ENCODE measurements around the gene PRM3.

The PRM3 gene, protein sequence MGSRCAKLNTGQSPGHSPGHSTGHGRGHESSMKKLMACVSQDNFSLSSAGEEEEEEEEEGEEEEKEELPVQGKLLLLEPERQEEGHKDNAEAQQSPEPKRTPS

DNA sequence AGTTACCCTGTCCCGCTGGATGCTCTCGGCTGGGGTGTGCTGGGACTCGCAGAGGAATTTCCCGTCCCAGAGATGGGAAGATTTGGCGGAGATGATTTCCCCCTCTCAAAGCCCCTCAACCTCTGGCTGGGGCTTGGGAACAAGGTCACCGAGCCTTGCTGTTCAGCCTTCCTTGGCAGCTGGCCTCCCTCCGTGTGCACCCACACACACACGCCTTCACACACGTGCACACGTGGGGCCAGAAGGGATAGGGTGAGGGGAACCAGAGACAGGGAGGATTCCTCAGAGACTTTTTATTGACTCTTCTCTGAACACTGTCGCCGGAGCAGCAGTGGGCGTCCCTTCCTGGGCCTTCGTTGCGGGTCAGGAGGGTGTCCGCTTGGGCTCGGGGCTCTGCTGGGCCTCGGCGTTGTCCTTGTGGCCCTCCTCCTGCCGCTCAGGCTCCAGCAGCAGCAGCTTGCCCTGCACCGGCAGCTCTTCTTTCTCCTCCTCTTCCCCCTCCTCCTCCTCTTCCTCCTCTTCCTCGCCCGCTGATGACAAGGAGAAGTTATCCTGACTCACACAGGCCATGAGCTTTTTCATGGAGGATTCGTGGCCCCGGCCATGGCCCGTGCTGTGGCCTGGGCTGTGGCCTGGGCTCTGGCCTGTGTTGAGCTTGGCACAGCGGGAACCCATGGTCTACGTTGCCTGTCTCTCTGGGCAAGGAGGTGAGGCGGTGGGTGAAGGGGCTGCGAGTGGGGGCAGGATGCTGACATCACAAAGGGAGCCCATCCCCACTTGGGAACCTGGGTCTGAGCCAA is at the start of gene PRM3:
Gene PRM3 (minus strand): TSS at position 709 of the 800 bp plus-strand sequence. CDS start 34 bp downstream, at position 675.
- no peak for DNase-seq

DNA sequence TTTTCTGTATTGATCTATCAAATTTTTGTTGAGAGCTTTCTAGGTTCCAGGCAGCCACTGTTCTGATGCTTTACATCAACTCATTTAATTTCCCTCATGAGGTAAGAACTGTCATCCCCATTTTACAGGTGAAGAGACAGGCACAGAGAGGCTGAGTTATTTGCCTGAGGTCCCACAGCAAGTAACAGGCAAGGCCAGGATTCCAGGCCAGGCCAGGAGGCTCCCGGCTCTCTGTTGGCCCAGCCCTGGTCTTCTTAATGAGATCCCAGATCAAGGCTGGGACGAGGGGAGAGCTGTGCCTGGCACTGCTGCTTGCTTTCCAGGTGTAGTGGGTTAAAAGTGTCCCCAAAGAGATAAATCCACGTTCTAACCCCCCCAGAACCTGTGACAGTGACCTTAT is 49.4 kb upstream of the PRM3 start:
- no peak for DNase-seq

DNA sequence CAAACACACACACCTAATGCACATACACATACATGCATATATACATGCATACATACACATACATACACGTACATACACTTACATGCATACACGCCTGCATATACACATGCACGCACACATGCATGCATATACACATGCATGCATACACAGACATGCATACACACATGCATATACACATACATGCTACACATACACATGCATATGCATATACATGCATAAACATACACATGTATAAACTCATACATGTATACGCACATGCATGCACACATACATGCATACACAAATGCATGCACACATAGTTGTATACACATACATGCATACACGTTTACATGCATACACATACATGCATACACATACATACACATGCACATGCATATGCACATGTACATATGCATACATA is 48.2 kb upstream of the PRM3 start:
- DNase-seq, result no peak

DNA sequence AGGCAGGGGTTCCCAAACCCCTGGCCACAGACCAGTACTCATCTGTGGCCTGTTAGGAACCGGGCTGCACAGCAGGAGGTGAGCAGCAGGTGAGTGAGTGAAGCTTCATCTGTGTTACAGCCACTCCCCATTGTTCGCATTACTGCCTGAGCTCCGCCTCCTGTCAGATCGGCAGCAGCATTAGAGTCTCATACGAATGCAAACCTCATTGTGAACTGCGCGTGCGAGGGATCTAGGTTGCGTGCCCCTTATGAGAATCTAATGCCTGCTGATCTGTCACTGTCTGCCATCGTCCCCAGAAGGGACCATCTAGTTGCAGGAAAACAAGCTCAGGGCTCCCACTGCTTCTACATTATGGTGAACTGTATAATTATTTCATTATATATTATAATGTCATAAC is 46.7 kb upstream of the PRM3 start:
- DNase-seq, result no peak

DNA sequence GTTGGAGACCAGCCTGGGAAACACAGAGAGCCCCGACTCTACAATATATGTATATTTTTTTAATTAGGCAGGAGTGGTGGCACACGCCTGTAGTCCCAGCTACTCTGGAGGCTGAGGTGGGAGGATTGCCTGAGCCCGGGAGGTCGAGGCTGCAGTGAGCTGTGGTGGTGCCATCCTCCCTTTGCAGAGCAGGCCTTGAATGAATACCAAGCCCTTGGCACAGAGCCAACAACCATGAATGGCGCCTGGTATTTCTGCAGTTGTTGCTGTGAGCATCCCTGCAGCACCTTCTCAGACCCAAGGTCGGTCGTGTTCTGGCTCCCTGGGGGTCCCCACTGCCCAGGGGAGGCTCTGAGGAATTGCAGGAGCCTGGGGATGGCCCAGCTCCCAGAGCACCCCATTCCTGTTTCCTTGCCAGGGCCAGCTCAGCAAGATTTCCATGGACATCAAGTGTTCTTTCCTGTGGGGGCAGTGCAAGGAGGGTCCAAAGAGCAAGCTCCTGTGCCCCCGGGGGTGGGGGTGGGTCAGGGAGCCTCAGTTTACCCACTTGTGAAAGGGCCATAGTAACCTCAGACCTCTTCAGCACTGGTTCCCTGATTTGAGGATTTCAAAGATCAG is 46.2 kb upstream of the PRM3 start:
- DNase-seq, result no peak

DNA sequence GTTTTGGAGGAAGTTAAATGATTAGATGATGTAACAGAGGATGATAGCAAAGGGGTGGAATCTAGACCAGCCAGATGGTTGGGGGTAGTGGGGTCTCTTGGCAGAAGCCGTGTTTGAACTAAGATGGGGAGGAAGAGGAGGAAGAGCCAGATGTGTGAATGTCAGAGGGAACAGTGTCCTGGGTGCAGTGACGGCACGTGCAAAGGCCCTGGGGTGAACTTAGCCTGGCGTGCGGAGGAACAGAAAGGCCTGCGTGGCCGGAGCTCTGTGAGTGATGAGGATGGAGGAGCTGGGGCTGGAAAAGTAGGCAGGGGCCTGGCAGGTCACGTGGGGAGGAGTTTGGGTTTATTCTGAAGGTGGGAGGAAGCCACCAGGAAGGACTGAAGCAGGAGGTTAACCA is 45.4 kb upstream of the PRM3 start:
- DNase-seq, result no peak

DNA sequence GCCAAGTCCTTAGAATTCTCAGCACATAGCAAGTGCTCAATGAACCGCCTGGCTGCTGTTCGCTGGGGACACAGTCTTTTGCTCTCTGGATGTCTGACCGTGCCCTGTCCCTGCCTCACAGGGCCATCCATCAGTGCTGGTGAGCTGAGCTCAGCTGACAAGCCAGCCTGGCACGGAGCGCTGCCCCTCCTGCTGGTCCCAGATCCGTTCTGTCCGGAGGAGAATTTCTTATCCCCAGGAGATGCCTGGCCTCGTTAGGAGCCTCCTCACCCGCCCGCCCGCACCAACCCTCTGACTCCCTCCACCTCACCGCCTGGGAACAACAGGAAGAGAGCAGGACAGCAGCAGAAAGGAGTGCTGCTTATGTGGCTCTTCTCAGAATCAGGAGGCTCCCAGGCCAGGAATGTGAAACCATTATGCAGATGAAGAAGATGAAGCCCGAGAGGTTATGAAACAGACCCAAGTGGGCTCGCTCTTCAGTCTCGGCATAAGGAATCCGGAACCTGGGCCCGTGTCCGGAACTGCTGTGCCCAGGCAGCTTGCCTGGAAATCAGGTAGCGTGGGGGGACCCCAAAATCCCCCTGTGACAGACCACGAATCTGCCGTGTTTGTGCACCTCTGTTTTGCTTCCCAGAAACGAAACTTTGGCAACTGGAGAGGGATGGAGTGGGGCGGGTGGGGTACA is 43.0 kb upstream of the PRM3 start:
- no peak for DNase-seq

DNA sequence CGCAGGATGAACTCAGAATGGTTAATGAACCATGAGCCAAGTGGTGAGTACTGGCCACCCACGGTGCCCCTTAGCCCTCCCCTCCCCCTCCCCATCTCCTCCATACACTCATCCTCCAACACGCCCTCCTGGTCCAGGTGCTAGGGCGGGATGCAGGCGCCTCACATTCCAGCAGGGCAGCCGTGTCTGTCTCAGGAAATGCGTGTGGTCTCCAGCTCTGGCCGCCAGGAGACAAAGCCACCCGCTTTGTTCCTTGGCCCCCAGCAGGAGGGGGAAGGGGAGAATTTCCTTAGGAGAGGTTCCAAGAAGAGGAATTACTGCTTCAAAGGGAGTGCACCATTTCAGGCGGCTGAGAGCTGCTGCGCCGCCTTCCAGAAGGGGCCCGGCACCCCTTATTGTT is 42.1 kb upstream of the PRM3 start:
- no peak for DNase-seq

DNA sequence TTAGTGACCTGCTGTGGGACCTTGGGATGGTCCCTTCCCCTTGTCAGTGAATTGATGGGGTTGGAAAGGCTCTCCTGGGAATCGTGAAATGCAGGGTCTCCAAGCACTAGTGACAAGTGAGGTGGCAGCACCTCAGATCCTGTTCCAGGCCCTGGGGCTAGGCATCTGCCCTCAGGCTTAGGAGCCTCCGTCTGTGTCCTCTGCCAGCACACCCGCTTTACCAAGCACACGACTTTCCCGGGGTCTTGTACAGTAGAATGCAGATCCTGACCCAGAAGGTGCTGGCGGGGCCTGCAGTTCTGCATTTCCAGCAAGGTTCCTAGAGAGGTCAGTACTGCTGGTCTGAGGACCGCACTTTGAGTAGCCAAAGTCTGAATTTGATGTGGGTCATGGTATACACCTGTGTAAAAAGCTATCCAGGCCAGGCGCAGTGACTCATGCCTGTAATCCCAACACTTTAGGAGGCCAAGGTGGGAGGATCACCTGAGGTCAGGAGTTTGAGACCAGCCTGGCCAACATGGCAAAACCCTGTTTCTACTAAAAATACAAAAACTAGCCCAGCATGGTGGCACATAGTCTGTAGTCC is 41.0 kb upstream of the PRM3 start:
- DNase-seq, result no peak

DNA sequence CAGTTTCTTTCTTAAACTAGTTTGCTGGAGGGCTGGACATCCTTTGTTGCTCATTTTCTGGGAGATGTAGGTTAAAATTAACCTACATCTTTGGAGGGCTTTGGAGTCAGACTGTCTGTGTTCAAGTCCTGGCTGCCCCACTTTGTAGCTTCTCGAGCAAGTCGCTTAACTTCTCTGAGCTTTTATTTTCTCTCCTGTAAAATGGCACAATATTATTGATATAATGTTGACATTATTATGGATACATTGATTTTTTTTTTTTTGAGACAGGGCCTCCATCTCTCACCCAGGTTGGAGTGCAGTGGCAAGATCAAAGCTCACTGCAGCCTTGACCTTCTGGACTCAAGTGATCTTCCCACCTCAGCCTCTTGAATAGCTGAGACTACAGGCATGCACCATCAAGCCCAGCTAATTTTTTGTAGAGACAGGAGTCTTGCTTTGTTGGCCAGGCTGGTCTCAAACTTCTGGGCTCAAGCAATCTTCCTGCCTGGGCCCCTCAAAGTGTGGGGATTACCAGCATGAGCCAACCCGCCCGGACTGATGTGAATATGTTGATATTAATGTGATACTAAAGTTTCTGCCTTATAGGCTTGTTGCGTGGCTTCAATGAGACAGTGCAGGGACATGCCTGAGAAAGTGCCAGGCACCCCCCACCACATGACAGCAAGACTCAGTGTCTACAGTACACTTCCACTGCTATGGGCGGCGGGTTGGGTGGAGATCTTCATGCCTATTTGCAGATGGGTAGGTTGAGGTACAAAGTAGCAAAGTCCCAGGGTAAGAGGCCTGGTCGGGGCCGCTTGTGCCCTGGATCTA is 40.3 kb upstream of the PRM3 start:
- no peak for DNase-seq

DNA sequence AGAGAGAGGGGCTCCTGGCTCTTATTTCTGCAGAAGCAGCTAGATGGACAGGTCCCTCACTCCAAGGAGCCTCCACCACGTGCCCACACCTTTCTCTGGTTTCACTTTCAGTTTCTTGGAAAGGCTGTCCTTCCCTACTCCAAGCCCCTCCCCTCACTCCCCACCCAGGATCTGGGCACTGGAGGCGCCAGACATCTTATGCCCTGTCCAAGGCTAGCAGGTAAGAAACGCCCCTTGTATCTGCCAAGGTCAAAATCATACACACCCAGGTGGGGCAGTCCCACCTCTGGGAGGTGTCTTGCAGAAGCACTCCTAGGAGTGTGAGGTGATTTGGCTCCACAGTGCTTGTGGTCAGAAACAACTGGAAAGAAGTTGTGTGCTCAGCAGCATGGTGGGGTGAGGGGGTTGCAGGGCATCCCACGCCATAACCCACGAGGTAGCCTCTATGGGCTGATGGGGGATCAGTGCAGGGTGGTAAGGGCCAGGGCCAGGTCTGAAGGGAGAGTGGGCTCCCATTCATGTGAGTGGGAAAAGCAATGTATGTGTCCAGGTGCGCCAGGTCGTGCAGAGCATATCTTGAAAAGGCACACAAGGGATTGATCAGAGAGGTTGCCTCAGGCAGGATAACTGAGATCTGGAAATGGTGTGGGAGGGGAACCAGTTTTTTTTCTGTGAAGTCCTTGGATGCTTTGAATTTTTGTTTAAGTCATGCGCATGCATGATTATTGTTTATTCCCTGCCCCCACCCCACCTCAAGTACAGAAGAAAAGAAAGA is 39.5 kb upstream of the PRM3 start:
- DNase-seq, result no peak

DNA sequence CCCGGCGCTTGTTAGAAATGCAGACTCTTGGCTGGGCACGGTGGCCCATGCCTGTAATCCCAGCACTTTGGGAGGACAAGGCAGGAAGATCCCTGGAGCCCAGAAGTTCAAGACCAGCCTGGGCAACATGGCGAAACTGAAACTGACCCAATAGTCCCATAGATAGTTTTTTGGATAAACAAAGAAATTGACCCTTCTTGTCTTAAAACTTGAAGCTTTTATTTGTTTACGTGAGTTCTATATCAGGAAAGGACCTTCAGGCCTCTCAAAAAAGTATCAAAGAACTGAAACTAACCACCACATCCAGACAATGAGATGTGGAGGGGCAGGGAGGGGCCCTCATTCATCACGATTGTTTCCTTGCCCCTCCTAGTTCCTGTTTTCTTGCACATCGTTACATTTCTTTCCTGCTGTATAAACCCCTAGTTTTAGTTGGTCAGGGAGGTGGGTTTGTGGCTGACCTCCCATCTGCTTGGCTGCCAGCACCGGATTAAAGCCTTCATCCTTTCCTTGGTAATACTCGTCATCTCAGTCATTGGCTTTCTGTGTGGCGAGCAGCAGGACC is 37.6 kb upstream of the PRM3 start:
- DNase-seq, result peak; percentile 19 to 56

DNA sequence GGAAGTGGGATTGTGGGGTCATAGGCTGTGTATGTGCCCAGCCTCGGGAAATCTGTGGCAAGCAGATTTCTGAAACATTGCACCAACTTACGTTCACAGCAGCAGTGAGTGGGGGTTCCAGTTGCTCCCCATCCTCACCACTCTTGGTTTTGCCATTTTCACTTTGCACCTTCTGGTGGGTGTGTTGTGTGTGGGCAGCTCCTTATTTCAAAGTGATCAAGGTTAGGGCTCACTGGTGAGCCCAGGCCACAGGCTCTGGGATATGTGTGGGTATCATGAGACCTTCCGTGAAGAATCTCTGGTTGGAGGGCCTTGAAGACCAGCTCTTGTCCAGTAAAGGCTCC is 37.2 kb upstream of the PRM3 start:
- no peak for DNase-seq

DNA sequence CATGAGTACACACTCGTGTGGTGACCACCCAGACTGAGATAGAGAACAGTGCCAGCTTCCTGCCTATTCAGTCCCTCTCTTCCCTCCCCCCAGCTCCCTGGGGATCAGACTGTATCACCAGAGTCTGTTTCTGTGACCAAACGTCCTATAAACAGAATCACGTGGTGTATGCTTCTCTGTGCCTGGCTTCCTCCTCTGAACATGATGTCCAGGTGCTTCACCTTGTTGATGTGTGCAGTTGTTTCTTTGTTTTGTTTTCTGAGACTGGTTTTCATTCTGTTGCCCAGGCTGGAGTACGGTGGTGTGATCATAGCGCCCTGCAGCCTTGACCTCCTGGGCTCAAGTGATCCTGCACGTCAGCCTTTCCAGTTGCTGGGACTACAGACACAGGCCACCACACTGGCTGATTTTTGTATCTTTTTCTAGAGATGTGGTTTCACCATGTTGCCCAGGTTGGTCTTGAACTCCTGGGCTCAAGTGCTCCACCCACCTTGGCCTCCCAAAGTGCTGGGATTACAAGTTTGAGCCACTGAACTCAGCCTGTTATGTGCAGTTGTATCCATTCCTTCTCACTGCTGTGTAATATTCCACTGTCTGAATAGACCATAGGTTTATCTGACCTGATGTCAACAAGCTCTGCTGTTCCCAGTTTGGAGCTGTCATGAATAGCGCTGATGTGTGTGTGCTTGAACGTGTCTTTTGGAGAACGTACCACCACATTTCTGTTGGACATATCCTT is 36.6 kb upstream of the PRM3 start:
- DNase-seq, result no peak

DNA sequence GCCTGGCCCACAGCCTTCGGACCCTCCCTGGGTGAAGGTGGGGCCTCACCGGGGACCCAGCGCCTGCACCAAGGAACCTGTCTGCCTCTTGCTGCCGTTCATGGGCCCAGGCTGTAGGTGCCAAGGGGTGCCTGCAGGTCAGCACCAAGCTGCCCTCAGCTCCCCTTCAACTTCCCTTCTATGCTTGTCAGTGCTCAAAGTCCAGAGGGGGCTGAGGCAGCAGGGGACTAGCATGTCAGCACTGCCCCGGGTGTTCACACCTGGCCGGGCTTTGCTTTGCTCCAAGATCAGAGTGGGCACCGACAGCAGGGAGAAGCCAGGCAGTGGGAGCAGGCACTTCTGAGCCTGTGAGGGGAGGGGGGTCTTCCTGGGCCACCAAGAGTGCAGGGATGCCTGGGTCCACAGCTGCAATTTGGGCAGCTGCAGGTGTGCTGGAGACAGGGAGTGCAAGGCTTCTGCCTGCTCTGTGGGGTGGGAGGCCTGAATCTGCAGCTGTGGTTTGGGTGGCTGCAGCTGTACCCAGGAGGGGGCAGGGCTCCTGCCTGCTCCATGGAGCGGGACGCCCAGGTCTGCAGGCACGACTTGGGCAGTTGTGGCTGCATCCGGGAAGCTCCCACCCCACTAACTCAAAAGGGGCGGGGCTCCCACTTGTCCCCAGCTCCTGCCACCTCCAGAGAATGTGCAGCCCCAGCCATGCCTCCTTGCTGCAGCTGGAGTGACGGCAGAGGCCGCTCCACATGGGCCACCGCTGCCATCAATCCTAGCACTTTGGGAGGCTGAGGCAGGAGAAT is 35.3 kb upstream of the PRM3 start:
- no peak for DNase-seq

DNA sequence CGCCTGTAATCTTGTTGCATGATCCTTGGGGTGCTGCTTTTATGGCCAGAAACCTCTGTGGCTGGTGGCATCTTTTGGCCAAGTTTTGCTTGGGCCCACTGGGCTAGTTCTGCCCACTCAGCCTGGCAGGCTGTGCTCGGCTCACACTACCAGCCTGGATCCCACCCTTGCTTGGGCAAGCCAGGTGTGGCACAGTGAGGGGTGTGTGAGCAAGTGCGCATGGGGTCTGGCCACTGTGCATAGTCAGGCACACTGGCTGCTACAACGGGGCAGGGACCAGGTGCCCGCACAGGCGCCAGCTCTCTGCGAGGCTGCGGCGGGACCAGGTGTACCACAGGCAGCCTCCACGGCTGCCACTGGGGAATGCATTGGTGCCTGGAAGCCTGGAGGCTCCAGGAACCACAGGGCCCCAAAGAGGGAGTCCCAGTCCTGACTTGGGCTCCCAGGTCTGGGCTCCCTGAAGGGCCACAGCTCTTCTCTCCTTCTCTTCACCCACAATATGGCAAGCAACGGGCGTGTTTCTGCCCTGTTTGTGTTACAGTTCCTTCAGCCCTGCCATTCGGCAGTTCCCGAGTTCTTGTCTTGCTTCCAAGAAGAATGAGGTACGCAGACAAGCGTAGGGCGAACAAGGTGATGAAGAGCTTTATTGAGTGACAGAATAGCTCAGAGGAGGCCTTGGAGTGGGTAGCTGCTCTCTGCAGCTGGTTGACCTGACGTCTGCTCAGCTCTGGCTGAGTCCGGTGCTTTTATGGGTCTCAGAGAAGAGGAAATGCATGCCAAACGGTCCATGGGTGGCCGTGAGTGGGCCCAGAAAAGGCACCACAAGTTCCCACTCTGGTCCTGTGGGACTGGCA is 34.4 kb upstream of the PRM3 start:
- DNase-seq, result no peak

DNA sequence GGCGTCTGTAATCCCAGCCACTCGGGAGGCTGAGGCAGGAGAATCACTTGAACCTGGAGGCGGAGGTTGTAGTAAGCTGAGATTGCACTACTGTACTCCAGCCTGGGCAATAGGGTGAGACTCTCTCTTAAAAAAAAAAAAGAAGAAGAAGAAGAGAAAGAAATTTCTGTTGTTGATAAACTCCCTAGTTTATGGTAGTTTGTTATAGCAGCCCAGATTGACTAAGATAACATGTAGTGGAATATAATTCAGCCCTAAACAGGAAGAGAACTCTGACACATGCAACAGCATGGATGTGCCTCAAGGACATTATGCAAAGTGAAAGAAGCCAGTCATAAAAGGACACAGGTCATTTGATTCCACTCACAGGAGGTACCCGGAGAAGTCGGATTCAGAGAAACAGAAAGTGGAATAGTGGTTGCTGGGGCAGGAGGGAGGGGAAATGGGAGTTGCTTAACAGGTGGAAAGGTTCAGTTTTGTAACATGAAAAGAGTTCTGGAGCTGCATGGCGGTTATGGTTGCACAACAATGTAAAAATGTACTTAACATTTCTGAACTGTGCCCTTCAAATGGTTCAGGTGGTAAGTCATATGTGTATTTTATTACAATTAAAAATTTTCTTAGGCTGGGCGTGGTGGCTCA is 33.7 kb upstream of the PRM3 start:
- peak; percentile 55 to 70 for DNase-seq

DNA sequence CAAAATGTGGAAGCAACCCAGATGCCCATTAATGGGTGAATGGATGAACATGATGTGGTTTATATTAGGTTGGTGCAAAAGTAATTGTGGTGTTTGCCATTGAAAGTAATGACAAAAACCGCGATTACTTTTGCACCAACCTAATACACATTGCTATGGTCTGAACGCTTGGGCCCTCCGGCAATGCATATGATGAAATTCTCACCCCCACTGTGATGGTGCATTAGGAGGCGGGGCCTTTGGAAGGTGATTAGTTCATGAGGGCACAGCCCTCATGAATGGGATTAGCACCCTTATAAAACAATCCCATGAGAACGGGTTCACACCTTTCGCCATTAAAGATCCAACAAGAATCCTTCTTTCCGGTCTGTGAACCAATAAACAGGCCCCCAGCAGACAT is 33.0 kb upstream of the PRM3 start:
- DNase-seq, result no peak

Measured in inflammatory macrophage treated with lipopolysaccharide for 1 hour (primary cell).